Esophagus muscularis mucosa (tissue), 4 donors: ENCODE measurements around the gene PTGDR2. TPM values are rescaled to one million over a fixed set of nuclear protein-coding genes. Genes with fewer than 3 reads are reported as not detected.

Source experiments
- DNase-seq: peaks from one replicate; pipeline ENCODE4 v3.0.0-alpha.2; 2017; ENCODE audit errors: extremely low spot score
- H3K27ac ChIP-seq, 4 donors: fragments of 200-600 bp; sonication (generic); replicated peaks in 1 of 4; 1 replicate in 3 of 4; 2 replicates in 1 of 4; pipeline ENCODE4 v1.5.1; 2016 to 2019; ENCODE audit warnings: mild to moderate bottlenecking in 1 of 4
- H3K27me3 ChIP-seq, 4 donors: fragments of 200-600 bp; sonication (generic); one replicate each; pipeline versions ENCODE4 v1.5.1 to v1.6.0; 2016 to 2019
- H3K36me3 ChIP-seq, 4 donors: fragments of 200-600 bp; sonication (generic); one replicate each; pipeline ENCODE4 v1.5.1; 2016 to 2019
- H3K4me1 ChIP-seq, 4 donors: fragments of 200-600 bp; sonication (generic); one replicate each; pipeline ENCODE4 v1.5.1; 2016 to 2019
- H3K4me3 ChIP-seq, 4 donors: fragments of 200-600 bp; sonication (generic); 1 replicate in 2 of 4; 2 replicates in 2 of 4; pipeline ENCODE4 v1.5.1; 2016 to 2019; ENCODE audit warnings: mild to moderate bottlenecking in 4 of 4, moderate library complexity in 1 of 4
- H3K9me3 ChIP-seq, 4 donors: fragments of 200-600 bp; sonication (generic); 1 replicate in 3 of 4; 2 replicates in 1 of 4; pipeline ENCODE4 v1.5.1; 2016 to 2019
- CTCF ChIP-seq, 3 experiments: fragments of 200-600 bp in 2 of 3; fragments of 450-650 bp in 1 of 3; sonication (generic) in 2 of 3; IDR thresholded peaks; one replicate each; pipeline ENCODE4 v1.5.1; 2017 to 2019; ENCODE audit warnings: antibody characterized with exemption in 3 of 3, mild to moderate bottlenecking in 2 of 3, moderate library complexity in 1 of 3
- EP300 ChIP-seq: sonication (generic); formaldehyde crosslinking; IDR thresholded peaks from one replicate; pipeline ENCODE4 v1.6.1; 2017; ENCODE audit warnings: antibody characterized with exemption
- POLR2A ChIP-seq: fragments of 450-650 bp; IDR thresholded peaks from one replicate; pipeline ENCODE4 v1.6.1; 2017; ENCODE audit warnings: antibody characterized with exemption, moderate library complexity, mild to moderate bottlenecking, low read depth
- POLR2AphosphoS5 ChIP-seq, 2 donors: sonication (generic); formaldehyde crosslinking; IDR thresholded peaks; one replicate each; pipeline ENCODE4 v1.6.1; 2017; ENCODE audit warnings: antibody characterized with exemption in 2 of 2
- WGBS: methylation state at CpG from one replicate; pipeline ENCODE4 v1.1.5; 2018; 5-methylcytosine and 5-hydroxymethylcytosine counted together
- intact Hi-C: fragments of 100-400 bp; cut with DNase I; formaldehyde crosslinking; loops from one replicate; pipeline ENCODE4 v1.15.1; 2023
- total RNA-seq, 4 donors: library from RNA; depleted of rRNA; stranded (reverse); fragments of >200 nt; gene quantifications; one replicate each; pipeline versions ENCODE4 v1.1.0 to v1.2.1, GENCODE V29; 2016

The PTGDR2 gene
- total RNA-seq, 4 donors from 2014 or later: 0.33 to 2.9 (median 1.8) TPM

- TF ChIP-seq CTCF (IDR thresholded peaks at IDR 0.05) (no peak), EP300 (no peak), POLR2A (no peak), POLR2AphosphoS5 (IDR thresholded peaks at IDR 0.05) (no peak)
- Histone ChIP-seq H3K4me1 (peaks cover 38 to 48% (median 45%) of the 10 kb centered on the region in 4 donors), H3K36me3 (peaks cover 21 to 41% (median 34%) of the 10 kb centered on the region in 4 donors), H3K4me3 (no peak overlapping the region), H3K27me3 (no peaks in the 10 kb centered on the region), H3K27ac (no peak overlapping the region), H3K9me3 (no peaks in the 10 kb centered on the region)
- no peak for DNase-seq
- intact Hi-C loops: no loop called here
- 88% methylated on average over 8 of the region's 8 CpGs for WGBS
Observed at GRCh38 chr11:60845338-60845737, 10.4 kb downstream of the PTGDR2 start.

- WGBS: 61% methylated on average over 4 of the region's 4 CpGs
- Histone ChIP-seq H3K27ac (no peak overlapping the region), H3K36me3 (peaks cover 16 to 36% (median 29%) of the 10 kb centered on the region in 4 donors), H3K27me3 (no peaks in the 10 kb centered on the region), H3K4me3 (no peak overlapping the region), H3K4me1 (peaks cover 40 to 52% (median 47%) of the 10 kb centered on the region in 4 donors), H3K9me3 (no peaks in the 10 kb centered on the region)
- no peak for TF ChIP-seq CTCF (IDR thresholded peaks at IDR 0.05)
- TF ChIP-seq EP300: no peak
- no peak for TF ChIP-seq POLR2AphosphoS5 (IDR thresholded peaks at IDR 0.05)
- TF ChIP-seq POLR2A: no peak
- intact Hi-C loops: loop anchor here (5.0 kb wide), 1 partner anchor 282 kb away; no protein-coding TSS in a partner anchor
- DNase-seq: no peak
Observed at GRCh38 chr11:60844870-60845221, 10.9 kb downstream of the PTGDR2 start.

GRCh38 chr11:60844045-60844869, 11.5 kb downstream of the PTGDR2 start:
- Histone ChIP-seq H3K27me3 (no peaks in the 10 kb centered on the region), H3K9me3 (no peaks in the 10 kb centered on the region), H3K27ac (no peak overlapping the region), H3K36me3 (peaks cover 10 to 30% (median 23%) of the 10 kb centered on the region in 4 donors), H3K4me1 (peaks cover 40 to 54% (median 47%) of the 10 kb centered on the region in 4 donors), H3K4me3 (peak overlapping the region; percentile 68 to 92 (median 81))
- intact Hi-C loops: loop anchor here (5.0 kb wide), 1 partner anchor 283 kb away; no protein-coding TSS in a partner anchor
- TF ChIP-seq POLR2A (no peak), CTCF (IDR thresholded peaks at IDR 0.05) (no peak), POLR2AphosphoS5 (IDR thresholded peaks at IDR 0.05) (no peak), EP300 (no peak)
- 70% methylated on average over 10 of the region's 10 CpGs for WGBS
- DNase-seq: no peak

GRCh38 chr11:60842668-60843600, 12.8 kb downstream of the PTGDR2 start:
- 21% methylated on average over 19 of the region's 23 CpGs for WGBS
- peak overlapping the region; percentile 68 to 92 (median 81) for H3K4me3 ChIP-seq
- no peak for TF ChIP-seq CTCF (IDR thresholded peaks at IDR 0.05)
- no peak for TF ChIP-seq EP300
- DNase-seq: no peak
- H3K36me3 ChIP-seq: peaks cover 9 to 17% (median 10%) of the 10 kb centered on the region in 4 donors
- H3K4me1 ChIP-seq: peaks cover 40 to 54% (median 47%) of the 10 kb centered on the region in 4 donors
- no peaks in the 10 kb centered on the region for H3K9me3 ChIP-seq
- H3K27ac ChIP-seq: peak overlapping the region; percentile 69 to 76 (median 70)
- intact Hi-C loops: loop anchor here (5.0 kb wide), 1 partner anchor 284 kb away; no protein-coding TSS in a partner anchor
- no peaks in the 10 kb centered on the region for H3K27me3 ChIP-seq
